Mesothelial cell of epicardium (in vitro differentiated cells): ENCODE data around the gene DMD. TPM values are rescaled to one million over a fixed set of nuclear protein-coding genes. Genes with fewer than 3 reads are reported as not detected.

ENCODE experiments used
- DNase-seq, 2 experiments: peaks; one replicate each; pipeline ENCODE4 v3.0.0; 2021; ENCODE audit warnings: low spot score in 2 of 2; ENCODE audit not compliant: unreplicated experiment in 2 of 2
- H3K27ac Mint-ChIP-seq: 2 replicates; pipeline ENCODE4 v1.8.0; 2021; ENCODE audit warnings: mixed read lengths
- H3K27me3 Mint-ChIP-seq: 2 replicates; pipeline ENCODE4 v1.8.0; 2021; ENCODE audit warnings: low read depth, mixed read lengths
- H3K36me3 Mint-ChIP-seq: 2 replicates; pipeline ENCODE4 v1.8.0; 2021; ENCODE audit warnings: mixed read lengths
- H3K4me1 Mint-ChIP-seq: 2 replicates; pipeline ENCODE4 v1.8.0; 2021; ENCODE audit warnings: mixed read lengths
- H3K4me3 Mint-ChIP-seq: 2 replicates; pipeline ENCODE4 v1.8.0; 2021; ENCODE audit warnings: mild to moderate bottlenecking, moderate library complexity, mixed read lengths
- H3K9me3 Mint-ChIP-seq: 2 replicates; pipeline ENCODE4 v1.8.0; 2021; ENCODE audit warnings: mixed read lengths
- total RNA-seq: library from RNA; stranded (reverse); gene quantifications from 3 replicates; pipeline ENCODE4 v1.2.1, GENCODE V29; 2021
- TF ChIP-seq, protein P1 (sequence below): fragments of 200-600 bp; sonication (generic); IDR thresholded peaks from one replicate; pipeline ENCODE4 v1.5.0; 2021; ENCODE audit warnings: antibody characterized with exemption; ENCODE audit not compliant: unreplicated experiment

Gene DMD
- total RNA-seq, 1 donor from 2014 or later = 79.4 TPM

DNA sequence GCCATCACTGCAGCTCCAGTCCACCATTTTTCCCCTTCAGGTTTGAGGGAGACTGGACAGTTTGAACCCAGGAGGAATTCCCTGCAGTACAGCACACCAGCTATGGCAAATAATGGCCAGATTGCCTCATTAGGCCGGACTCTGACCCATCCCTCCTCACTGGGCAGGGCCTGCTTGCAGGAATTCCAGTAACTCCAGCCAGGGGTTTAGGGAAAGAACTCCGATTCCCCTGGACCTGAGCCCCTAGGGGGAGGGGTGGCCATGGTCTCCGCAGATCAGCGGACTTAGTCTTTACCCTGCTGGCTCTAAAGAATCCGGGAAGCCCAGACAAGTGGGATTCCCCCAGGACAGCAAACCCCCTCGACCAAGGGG lies 342.8 kb downstream of the DMD start:
- no peak overlapping the region for H3K4me3 Mint-ChIP-seq
- H3K36me3 Mint-ChIP-seq = peaks cover 4% of the 10 kb centered on the region
- no peaks in the 10 kb centered on the region for H3K27me3 Mint-ChIP-seq
- TF ChIP-seq, protein P1, sequence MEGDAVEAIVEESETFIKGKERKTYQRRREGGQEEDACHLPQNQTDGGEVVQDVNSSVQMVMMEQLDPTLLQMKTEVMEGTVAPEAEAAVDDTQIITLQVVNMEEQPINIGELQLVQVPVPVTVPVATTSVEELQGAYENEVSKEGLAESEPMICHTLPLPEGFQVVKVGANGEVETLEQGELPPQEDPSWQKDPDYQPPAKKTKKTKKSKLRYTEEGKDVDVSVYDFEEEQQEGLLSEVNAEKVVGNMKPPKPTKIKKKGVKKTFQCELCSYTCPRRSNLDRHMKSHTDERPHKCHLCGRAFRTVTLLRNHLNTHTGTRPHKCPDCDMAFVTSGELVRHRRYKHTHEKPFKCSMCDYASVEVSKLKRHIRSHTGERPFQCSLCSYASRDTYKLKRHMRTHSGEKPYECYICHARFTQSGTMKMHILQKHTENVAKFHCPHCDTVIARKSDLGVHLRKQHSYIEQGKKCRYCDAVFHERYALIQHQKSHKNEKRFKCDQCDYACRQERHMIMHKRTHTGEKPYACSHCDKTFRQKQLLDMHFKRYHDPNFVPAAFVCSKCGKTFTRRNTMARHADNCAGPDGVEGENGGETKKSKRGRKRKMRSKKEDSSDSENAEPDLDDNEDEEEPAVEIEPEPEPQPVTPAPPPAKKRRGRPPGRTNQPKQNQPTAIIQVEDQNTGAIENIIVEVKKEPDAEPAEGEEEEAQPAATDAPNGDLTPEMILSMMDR = no peak
- no peaks in the 10 kb centered on the region for H3K4me1 Mint-ChIP-seq
- DNase-seq = no peak
- H3K9me3 Mint-ChIP-seq = peaks cover 10% of the 10 kb centered on the region
- H3K27ac Mint-ChIP-seq = no peak overlapping the region

DNA sequence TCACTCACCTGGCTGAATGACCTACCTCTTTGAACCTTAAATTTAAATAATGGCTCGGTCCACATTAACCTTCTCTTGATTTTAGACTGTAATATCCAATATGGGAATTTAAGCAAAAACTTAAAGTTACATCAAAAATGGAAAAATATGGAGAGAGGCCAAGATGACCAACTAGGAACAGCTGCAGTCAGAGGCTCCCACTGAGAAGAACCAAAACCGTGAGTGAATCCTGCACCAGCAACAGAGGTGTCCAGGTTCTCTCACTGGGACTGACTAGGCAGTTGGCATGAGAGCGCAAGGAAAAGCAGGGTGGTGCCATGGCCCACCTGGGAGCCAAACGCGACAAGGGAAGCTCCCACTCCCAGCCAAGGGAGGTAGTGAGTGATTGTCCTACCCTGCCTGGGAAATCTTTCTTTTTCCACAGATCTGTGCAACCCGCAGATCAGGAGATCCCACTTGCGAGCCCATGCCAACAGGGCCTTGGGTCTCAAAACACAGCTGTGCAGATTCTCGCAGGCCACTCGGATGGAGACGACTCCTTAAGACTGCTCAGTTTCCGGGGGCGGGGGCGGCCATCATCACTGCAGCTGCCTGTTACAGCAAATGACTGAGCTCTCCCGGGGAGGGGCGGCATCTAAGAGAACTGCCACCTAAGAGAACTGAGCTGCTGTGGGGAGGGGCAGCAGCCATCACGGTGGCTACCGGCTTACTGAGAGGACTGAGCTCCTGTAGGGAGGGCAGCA lies 343.4 kb downstream of the DMD start:
- no peak overlapping the region for H3K4me3 Mint-ChIP-seq
- no peaks in the 10 kb centered on the region for H3K4me1 Mint-ChIP-seq
- no peaks in the 10 kb centered on the region for H3K27me3 Mint-ChIP-seq
- H3K36me3 Mint-ChIP-seq = peaks cover 4% of the 10 kb centered on the region
- peaks cover 10% of the 10 kb centered on the region for H3K9me3 Mint-ChIP-seq
- no peak overlapping the region for H3K27ac Mint-ChIP-seq
- TF ChIP-seq, protein P1 = no peak
- no peak for DNase-seq

DNA sequence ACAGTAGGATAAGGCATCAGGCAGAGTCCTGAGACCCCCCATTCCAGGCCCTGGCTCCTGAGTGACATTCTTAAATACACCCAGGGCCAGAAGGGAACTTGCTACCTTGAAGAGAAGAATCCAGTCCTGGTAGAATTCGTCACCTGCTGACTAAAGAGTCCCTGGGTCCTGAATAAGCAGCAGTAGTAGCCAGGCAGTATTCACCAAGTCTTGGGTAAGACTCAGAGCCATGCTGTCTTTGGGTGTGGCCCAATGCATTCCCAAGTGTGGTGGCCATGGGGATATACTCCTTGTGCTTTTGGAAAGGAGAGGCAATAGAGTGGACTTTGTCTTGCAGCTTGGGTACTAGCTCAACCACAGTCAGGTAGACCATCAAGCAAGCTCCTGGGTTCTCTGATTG lies 359.1 kb downstream of the DMD start:
- H3K9me3 Mint-ChIP-seq = peaks cover 37% of the 10 kb centered on the region
- TF ChIP-seq, protein P1 = no peak
- H3K36me3 Mint-ChIP-seq = peaks cover 13% of the 10 kb centered on the region
- DNase-seq = no peak
- H3K4me1 Mint-ChIP-seq = peaks cover 9% of the 10 kb centered on the region
- H3K4me3 Mint-ChIP-seq = no peak overlapping the region
- H3K27ac Mint-ChIP-seq = no peak overlapping the region
- no peaks in the 10 kb centered on the region for H3K27me3 Mint-ChIP-seq

DNA sequence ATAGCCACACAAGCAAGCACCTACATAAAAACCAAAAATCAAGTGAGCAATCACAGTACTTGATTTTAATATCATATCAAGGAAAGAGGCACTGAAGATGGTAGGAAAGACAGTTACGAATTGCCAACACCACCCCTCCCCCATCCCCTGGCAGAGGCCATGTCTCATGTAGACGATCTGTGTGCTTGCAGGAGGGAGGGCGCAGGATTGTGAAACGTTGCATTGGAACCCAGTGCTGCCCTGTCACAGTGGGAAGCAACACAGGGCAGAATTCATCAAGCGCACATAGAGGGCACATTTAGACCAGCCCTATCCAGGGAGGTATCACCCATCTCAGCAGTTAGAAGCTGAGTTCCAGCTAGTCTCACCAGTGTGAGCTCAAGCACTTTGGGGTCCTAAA lies 359.8 kb downstream of the DMD start:
- TF ChIP-seq, protein P1 = no peak
- DNase-seq = no peak
- Mint-ChIP-seq H3K27me3 (no peaks in the 10 kb centered on the region), H3K27ac (no peak overlapping the region), H3K36me3 (peaks cover 13% of the 10 kb centered on the region), H3K4me1 (peaks cover 8% of the 10 kb centered on the region), H3K4me3 (no peak overlapping the region), H3K9me3 (peaks cover 36% of the 10 kb centered on the region)

DNA sequence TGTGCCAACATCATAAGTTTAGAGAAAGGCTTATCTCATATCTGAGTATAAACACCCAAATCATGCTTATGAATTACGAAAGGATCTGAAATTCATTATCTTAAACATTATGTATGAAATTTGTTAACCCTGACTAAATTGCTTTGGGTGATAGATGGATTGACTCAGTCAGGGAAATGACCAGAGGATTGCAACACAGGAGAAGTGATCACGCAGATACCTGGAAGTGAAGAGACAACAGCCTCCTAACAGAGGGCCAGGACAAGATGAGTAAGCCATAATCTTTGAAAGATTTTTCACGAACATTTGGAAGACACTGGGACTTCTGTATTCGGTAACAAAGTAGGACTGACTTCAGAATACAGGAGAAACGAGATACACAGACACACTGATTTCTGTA lies 363.4 kb downstream of the DMD start:
- no peaks in the 10 kb centered on the region for H3K36me3 Mint-ChIP-seq
- H3K4me3 Mint-ChIP-seq = no peak overlapping the region
- no peak overlapping the region for H3K27ac Mint-ChIP-seq
- TF ChIP-seq, protein P1 = no peak
- H3K27me3 Mint-ChIP-seq = no peaks in the 10 kb centered on the region
- peaks cover 10% of the 10 kb centered on the region for H3K4me1 Mint-ChIP-seq
- DNase-seq = no peak
- peaks cover 6% of the 10 kb centered on the region for H3K9me3 Mint-ChIP-seq
